Neuron (in vitro differentiated cells): ENCODE measurements around the gene TIAM2.

Source experiments
- H2AFZ ChIP-seq: one replicate; pipeline ENCODE4 v1.6.1; 2013; ENCODE audit warnings: low read depth, mild to moderate bottlenecking, inconsistent platforms, low read length, moderate library complexity
- H3K27me3 ChIP-seq: one replicate; pipeline ENCODE4 v1.6.1; 2013; ENCODE audit warnings: low read length; ENCODE audit not compliant: insufficient read depth
- H3K36me3 ChIP-seq: one replicate; pipeline ENCODE4 v1.6.1; 2013; ENCODE audit warnings: low read length; ENCODE audit not compliant: insufficient read depth
- H3K4me1 ChIP-seq: one replicate; pipeline ENCODE4 v1.6.1; 2013; ENCODE audit warnings: low read length; ENCODE audit not compliant: insufficient read depth
- H3K4me3 ChIP-seq: 2 replicates; pipeline ENCODE4 v1.5.1; 2013; ENCODE audit warnings: mild to moderate bottlenecking, low read length, moderate library complexity
- H3K9me3 ChIP-seq: one replicate; pipeline ENCODE4 v1.6.1; 2013; ENCODE audit warnings: low read length

Gene TIAM2

DNA sequence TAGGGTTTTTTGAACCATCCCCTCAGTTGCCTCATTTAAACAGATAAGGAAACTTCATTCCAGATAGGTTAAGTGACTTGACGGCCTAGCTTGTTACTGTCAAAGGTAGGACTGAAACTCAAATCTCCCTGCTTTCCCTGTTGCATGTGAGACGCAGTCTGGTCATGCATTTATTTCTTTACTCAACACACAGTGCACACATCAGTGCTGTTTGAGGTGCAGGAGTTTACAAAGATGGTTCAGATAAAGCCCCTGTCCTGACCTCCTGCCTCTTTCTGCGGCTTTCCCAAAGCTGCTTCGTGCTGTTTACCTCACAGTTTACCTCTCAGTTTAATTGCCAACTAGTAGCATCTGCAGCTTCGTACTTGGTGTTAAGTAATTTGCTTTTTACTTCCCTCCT, 26.6 kb downstream of the TIAM2 start:
- no peaks in the 10 kb centered on the region for H3K27me3 ChIP-seq
- no peaks in the 10 kb centered on the region for H3K9me3 ChIP-seq
- H3K4me3 ChIP-seq, result no peak overlapping the region
- H2AFZ ChIP-seq, result no peak overlapping the region
- peaks cover 7% of the 10 kb centered on the region for H3K4me1 ChIP-seq
- no peaks in the 10 kb centered on the region for H3K36me3 ChIP-seq

GRCh38 chr6:155022721-155023120, 27.6 kb downstream of the TIAM2 start:
- H2AFZ ChIP-seq, result no peak overlapping the region
- H3K9me3 ChIP-seq, result no peaks in the 10 kb centered on the region
- H3K4me1 ChIP-seq, result peaks cover 7% of the 10 kb centered on the region
- H3K4me3 ChIP-seq, result no peak overlapping the region
- no peaks in the 10 kb centered on the region for H3K36me3 ChIP-seq
- H3K27me3 ChIP-seq, result no peaks in the 10 kb centered on the region

DNA sequence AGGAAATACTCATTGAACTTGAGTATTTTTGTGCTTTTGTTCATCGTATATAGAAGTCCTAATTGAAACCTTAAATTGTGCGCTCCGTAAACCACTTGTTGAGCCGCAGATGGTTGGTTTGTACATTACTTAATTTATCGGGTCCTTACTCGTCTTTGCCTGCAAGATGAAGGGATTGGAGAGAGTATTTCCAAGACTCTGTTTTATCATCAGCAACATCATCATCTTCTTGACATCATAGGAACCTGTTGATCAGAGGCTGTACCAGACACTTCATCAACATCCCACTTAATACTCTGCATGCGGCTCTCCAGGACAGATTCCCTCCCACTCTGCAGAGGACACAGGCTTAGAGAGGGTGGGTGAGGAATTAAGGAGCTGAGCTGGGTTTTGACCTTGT, 28.6 kb downstream of the TIAM2 start:
- Histone ChIP-seq H3K36me3 (no peaks in the 10 kb centered on the region), H3K27me3 (no peaks in the 10 kb centered on the region), H3K4me3 (no peak overlapping the region), H3K4me1 (peaks cover 7% of the 10 kb centered on the region), H2AFZ (no peak overlapping the region), H3K9me3 (no peaks in the 10 kb centered on the region)

DNA sequence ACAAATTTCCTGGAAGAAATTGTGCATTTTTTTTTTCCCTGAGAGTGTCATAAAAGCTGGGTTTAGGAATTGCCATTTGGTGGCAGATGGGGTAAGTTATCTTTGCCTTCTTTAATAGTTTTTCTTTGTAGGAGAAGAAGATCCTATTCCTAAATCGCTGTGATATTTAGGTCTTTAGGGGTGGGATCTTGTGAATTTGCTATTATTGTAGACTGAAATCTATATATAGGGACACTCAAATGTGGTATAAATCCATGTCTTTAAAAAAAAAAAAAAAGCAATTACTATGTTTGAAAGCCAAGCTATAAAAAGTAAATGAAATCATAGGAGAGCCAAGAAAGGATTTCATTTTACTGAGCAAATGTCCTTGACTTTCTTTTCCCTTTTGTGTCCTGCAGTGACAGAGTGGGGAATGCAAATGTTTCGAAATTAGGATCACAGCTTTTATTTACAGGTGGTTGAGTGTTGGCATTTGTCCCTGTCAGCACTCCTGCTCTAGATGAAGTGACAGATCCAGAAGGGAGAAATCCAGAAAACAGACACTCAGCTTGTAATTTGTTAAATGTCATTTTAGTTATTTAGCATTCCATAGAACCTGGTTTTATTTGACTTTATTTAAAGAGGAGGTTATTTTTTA, 29.4 kb downstream of the TIAM2 start:
- peaks cover 7% of the 10 kb centered on the region for H3K4me1 ChIP-seq
- H2AFZ ChIP-seq, result no peak overlapping the region
- H3K4me3 ChIP-seq, result no peak overlapping the region
- H3K9me3 ChIP-seq, result no peaks in the 10 kb centered on the region
- H3K36me3 ChIP-seq, result no peaks in the 10 kb centered on the region
- H3K27me3 ChIP-seq, result no peaks in the 10 kb centered on the region

DNA sequence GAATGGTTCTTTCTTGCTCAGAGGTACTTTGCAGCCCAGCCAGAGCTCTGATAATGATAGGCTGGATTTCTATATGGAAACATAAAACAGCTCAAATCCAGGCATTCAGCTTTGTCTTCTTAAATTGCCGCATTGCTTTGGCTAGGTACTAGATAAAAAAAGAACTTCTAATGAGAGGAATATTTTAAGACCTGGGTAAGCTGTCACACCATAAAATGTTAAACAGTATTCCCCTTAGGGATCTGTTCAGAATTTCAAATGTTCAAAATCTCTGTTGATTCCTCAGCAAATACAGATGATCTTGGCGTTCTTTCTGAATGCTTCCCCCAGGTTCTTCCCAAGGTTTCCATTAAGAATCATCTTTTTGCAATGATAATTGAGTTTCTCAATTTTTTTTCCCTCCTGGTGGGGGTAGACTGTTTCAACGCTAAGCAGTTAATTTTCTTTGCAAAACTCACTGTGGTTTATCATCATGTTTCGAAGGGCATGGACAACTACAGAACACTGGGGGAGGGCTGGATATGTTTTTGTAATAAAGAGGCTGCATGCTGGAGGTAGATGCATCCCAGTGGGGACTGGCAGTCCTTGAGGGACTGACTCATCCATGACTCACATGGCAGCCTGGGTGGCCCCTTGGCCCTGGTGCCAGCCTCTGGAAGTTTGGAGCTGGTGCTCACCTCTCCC, 31.0 kb downstream of the TIAM2 start:
- H3K4me1 ChIP-seq, result peaks cover 7% of the 10 kb centered on the region
- H2AFZ ChIP-seq, result no peak overlapping the region
- H3K4me3 ChIP-seq, result no peak overlapping the region

DNA sequence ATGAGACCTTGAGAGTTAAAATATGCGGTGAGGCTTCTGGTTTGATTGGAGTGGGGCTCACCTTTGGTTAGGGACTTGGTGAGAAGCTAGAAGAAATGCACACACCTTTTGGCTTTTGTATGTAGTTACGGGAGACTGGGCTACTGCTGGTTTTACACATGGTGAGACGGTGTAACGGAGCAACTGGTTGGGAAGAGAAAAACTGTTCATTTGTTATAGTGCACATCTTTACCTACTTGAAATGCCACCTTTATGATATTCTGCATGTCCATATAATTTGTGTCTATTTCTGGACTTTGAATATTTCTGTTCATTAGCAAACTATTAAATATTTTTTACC, 31.6 kb downstream of the TIAM2 start:
- Histone ChIP-seq H3K27me3 (no peaks in the 10 kb centered on the region), H2AFZ (no peak overlapping the region), H3K4me3 (no peak overlapping the region), H3K9me3 (peaks cover 3% of the 10 kb centered on the region), H3K4me1 (peaks cover 7% of the 10 kb centered on the region), H3K36me3 (no peaks in the 10 kb centered on the region)

More for the DNA sequence above, 31.0 kb downstream of the TIAM2 start:
- Histone ChIP-seq H3K27me3 (no peaks in the 10 kb centered on the region), H3K9me3 (peaks cover 3% of the 10 kb centered on the region), H3K36me3 (no peaks in the 10 kb centered on the region)

- H2AFZ ChIP-seq, result no peak overlapping the region
- H3K36me3 ChIP-seq, result no peaks in the 10 kb centered on the region
- no peak overlapping the region for H3K4me3 ChIP-seq
- H3K9me3 ChIP-seq, result peaks cover 8% of the 10 kb centered on the region
- no peaks in the 10 kb centered on the region for H3K4me1 ChIP-seq
- no peaks in the 10 kb centered on the region for H3K27me3 ChIP-seq
Observed at GRCh38 chr6:155030148-155030720, 35.1 kb downstream of the TIAM2 start.

DNA sequence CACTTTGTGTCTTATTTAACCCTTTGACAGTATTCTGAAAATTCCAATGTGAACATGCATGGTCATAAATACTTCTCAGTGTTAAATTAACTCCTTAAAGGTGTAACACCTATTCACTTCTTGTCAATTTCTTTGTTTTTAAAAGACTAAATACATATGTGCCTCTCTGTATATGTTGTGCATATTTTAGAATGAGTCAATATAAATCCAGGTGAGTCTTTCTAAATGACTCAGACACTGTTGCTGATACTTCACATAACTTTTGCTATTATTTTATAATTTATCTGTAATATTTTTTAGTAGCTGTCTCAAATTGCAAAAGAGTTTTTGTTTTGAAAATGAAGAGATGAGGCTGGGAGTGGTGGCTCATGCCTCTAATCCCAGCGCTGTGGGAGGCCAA, 36.0 kb downstream of the TIAM2 start:
- H3K4me1 ChIP-seq, result no peaks in the 10 kb centered on the region
- no peak overlapping the region for H3K4me3 ChIP-seq
- no peak overlapping the region for H2AFZ ChIP-seq
- H3K9me3 ChIP-seq, result peaks cover 8% of the 10 kb centered on the region
- H3K27me3 ChIP-seq, result no peaks in the 10 kb centered on the region
- no peaks in the 10 kb centered on the region for H3K36me3 ChIP-seq

DNA sequence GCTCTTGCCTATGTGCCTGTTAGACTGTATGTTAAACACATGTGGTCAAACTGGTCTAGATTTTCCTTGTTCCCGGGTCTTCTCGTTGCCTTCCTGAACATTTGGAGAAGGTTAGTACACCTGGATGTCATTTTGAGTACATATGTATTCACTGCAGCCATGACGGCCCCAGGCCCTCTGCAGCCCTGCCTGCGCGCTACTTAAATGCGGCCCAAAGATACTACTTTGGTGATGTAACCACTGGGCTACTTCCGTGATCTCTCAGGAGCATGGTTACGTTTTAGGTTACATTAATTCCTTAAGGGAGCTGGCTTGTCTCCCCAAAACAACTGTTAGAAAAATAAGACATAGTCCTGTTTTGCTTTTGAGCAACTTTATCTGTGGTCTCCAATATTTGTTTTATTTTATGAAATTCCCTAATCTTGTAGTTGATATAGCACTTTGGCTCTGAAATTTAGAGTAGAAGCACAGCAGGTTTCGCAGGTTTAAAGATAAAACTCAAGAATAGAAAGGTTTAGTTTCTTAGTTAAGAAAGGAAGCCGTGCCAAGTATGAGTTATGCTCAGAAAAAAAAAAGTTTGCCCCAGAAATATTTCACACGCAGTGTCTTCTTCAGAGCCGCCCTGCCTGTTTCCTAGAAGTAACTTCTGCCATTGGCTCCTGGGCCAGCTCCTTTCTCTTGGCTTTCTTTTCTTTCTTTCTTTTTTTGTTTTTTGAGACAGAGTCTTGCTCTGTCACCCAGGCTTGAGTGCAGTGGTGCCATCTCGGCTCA, 38.1 kb downstream of the TIAM2 start:
- H3K27me3 ChIP-seq, result no peaks in the 10 kb centered on the region
- no peak overlapping the region for H2AFZ ChIP-seq
- no peaks in the 10 kb centered on the region for H3K4me1 ChIP-seq
- H3K9me3 ChIP-seq, result peaks cover 8% of the 10 kb centered on the region
- H3K36me3 ChIP-seq, result no peaks in the 10 kb centered on the region
- H3K4me3 ChIP-seq, result no peak overlapping the region

DNA sequence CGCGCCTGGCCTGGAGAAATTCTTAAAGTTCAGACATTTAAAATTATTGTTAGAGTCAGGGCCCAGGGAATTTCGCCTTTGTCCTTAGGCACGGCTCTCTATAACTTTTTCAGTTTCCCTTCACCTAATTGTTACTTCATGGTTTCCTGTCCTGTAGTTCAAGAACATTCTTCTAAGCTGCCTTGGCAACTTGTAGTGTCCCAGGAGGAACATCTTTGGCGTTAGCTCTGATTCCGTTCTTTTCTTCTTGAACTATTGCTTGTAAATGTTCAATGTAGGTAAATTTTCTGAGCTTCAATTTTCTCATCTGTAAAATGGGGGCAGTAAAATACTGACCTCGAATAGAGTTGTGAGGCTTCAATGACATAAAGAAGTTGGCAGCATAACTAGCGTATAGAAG, 41.8 kb downstream of the TIAM2 start:
- Histone ChIP-seq H3K9me3 (peaks cover 4% of the 10 kb centered on the region), H3K4me3 (no peak overlapping the region), H3K27me3 (no peaks in the 10 kb centered on the region), H2AFZ (no peak overlapping the region), H3K4me1 (no peaks in the 10 kb centered on the region), H3K36me3 (no peaks in the 10 kb centered on the region)

GRCh38 chr6:155038104-155038503, 43.0 kb downstream of the TIAM2 start:
- peaks cover 4% of the 10 kb centered on the region for H3K9me3 ChIP-seq
- H3K36me3 ChIP-seq, result no peaks in the 10 kb centered on the region
- no peak overlapping the region for H2AFZ ChIP-seq
- no peaks in the 10 kb centered on the region for H3K4me1 ChIP-seq
- H3K4me3 ChIP-seq, result no peak overlapping the region
- no peaks in the 10 kb centered on the region for H3K27me3 ChIP-seq

DNA sequence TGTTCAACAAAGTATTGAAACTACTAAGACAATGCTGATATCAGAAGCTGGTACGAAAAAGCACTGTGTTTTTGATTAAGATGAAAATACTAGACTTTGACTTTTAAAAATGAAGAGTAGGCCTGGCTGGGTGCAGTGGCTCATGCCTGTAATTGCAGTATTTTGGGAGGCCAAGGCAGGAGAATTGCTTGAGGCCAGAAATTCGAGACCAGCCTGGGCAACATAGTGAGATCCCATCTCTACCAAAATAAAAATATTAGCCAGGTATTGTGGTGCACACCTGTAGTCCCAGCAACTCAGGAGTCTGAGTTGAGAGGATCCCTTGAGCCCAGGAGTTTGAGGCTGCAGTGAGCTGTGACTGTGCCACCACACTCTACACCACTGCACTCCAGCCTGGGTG, 43.4 kb downstream of the TIAM2 start:
- Histone ChIP-seq H3K4me3 (no peak overlapping the region), H3K27me3 (no peaks in the 10 kb centered on the region), H3K9me3 (peaks cover 4% of the 10 kb centered on the region), H3K4me1 (no peaks in the 10 kb centered on the region), H3K36me3 (no peaks in the 10 kb centered on the region), H2AFZ (no peak overlapping the region)

DNA sequence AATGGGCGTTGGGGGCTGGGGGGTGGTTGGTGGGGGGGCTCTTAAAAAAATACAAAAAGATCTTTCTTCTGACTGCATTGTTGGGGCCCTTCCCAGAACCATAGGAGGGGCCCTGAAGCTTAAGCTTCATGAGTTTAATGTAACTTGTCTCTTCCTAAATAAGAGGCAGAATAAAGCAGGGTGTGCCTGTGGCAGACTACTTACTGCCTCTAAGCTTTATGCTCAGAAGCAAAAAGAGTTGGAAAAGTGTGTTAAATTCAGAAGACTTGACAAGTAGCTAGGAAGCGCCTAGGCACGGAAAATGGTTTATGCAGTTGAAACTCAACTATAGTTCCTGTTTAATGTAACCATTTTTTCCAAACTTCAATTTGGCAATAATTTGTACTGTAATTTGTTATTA, 44.5 kb downstream of the TIAM2 start:
- Histone ChIP-seq H3K27me3 (no peaks in the 10 kb centered on the region), H3K9me3 (peaks cover under 1% of the 10 kb centered on the region), H2AFZ (no peak overlapping the region), H3K4me1 (no peaks in the 10 kb centered on the region), H3K4me3 (no peak overlapping the region), H3K36me3 (no peaks in the 10 kb centered on the region)
